H1 (cell line): ENCODE data around the gene SSR2. TPM values are rescaled to one million over a fixed set of nuclear protein-coding genes. Genes with fewer than 3 reads are reported as not detected.

ENCODE experiments used
- ATF3 ChIP-seq: IDR thresholded peaks from 2 replicates; pipeline ENCODE4 v1.6.1; 2011; ENCODE audit warnings: low read depth, mild to moderate bottlenecking, low read length; ENCODE audit not compliant: insufficient read depth
- FOSL1 ChIP-seq: IDR thresholded peaks from 2 replicates; pipeline ENCODE4 v1.6.1; 2011; ENCODE audit warnings: mild to moderate bottlenecking, low read depth, low read length, moderate library complexity; ENCODE audit not compliant: insufficient read depth
- TBP ChIP-seq: IDR thresholded peaks from 2 replicates; pipeline ENCODE4 v1.6.1; 2011; ENCODE audit warnings: low read depth, low read length, improper control_type of control experiment
- polyA plus RNA-seq, 7 experiments: library from polyadenylated mRNA; depleted of rRNA in 3 of 7; stranded (reverse) in 5 of 7; unstranded in 2 of 7; fragments of >200 nt in 5 of 7; fragments of 200-250 nt in 2 of 7; gene quantifications; 1 replicate in 5 of 7; 2 replicates in 1 of 7; 4 replicates in 1 of 7; pipeline versions ENCODE4 v1.2.1 to v1.2.3, GENCODE V29; 2011 to 2013; ENCODE audit warnings: missing spikeins in 2 of 7, mixed read lengths in 2 of 7
- total RNA-seq: library from RNA; stranded (reverse); fragmentation: NEBNext Ultra II Directional; extraction: Animal tissue kit (Norgen Biotek cat#: 25700); gene quantifications from 2 replicates; pipeline ENCODE4 v1.2.1, GENCODE V29; 2021

SSR2 gene
- total and polyA plus RNA-seq, 2 of the 8 experiments (the other 6 are each of a cell fraction or from before 2014, with no cell fraction given), result 190 to 648 TPM

GRCh38 chr1:156048663-156049258 is 28.0 kb upstream of the SSR2 start (continued):
- TF ChIP-seq ATF3 (no peak), TBP (no peak), FOSL1 (no peak)
